ENCODE results near the gene TRMT1L.
"Not testable (repeated sequence)": the region's sequence is repeated elsewhere in the genome, so short reads cannot be mapped to it uniquely, and the experiment has no call there.

Gene TRMT1L, protein sequence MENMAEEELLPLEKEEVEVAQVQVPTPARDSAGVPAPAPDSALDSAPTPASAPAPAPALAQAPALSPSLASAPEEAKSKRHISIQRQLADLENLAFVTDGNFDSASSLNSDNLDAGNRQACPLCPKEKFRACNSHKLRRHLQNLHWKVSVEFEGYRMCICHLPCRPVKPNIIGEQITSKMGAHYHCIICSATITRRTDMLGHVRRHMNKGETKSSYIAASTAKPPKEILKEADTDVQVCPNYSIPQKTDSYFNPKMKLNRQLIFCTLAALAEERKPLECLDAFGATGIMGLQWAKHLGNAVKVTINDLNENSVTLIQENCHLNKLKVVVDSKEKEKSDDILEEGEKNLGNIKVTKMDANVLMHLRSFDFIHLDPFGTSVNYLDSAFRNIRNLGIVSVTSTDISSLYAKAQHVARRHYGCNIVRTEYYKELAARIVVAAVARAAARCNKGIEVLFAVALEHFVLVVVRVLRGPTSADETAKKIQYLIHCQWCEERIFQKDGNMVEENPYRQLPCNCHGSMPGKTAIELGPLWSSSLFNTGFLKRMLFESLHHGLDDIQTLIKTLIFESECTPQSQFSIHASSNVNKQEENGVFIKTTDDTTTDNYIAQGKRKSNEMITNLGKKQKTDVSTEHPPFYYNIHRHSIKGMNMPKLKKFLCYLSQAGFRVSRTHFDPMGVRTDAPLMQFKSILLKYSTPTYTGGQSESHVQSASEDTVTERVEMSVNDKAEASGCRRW

GRCh38 chr1:185156854-185157598, at the start of gene TRMT1L, which contains the start of gene SWT1:
TRMT1L (minus strand) TSS chr1:185156953; CDS start chr1:185156712, 241 bp downstream.
SWT1 (plus strand) TSS chr1:185157167; CDS start chr1:185160842, 3,675 bp downstream.
- peak; percentile 98 for DNase-seq
- H3K27ac Mint-ChIP-seq: peak within 1 kb of the TSS; percentile 99
- peak within 1 kb of the TSS; percentile 96 for H3K4me3 Mint-ChIP-seq
- peaks cover 45% of the 10 kb centered on the region for H3K4me1 Mint-ChIP-seq
- TF ChIP-seq, protein P1, sequence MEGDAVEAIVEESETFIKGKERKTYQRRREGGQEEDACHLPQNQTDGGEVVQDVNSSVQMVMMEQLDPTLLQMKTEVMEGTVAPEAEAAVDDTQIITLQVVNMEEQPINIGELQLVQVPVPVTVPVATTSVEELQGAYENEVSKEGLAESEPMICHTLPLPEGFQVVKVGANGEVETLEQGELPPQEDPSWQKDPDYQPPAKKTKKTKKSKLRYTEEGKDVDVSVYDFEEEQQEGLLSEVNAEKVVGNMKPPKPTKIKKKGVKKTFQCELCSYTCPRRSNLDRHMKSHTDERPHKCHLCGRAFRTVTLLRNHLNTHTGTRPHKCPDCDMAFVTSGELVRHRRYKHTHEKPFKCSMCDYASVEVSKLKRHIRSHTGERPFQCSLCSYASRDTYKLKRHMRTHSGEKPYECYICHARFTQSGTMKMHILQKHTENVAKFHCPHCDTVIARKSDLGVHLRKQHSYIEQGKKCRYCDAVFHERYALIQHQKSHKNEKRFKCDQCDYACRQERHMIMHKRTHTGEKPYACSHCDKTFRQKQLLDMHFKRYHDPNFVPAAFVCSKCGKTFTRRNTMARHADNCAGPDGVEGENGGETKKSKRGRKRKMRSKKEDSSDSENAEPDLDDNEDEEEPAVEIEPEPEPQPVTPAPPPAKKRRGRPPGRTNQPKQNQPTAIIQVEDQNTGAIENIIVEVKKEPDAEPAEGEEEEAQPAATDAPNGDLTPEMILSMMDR (IDR thresholded peaks at IDR 0.05): no peak
- peaks cover 8% of the 10 kb centered on the region for H3K27me3 Mint-ChIP-seq (ENCODE audit: low read depth, poor library complexity)
- H3K9me3 Mint-ChIP-seq: no peaks in the 10 kb centered on the region
- H3K36me3 Mint-ChIP-seq (ENCODE audit: low read depth): no peaks in the 10 kb centered on the region

GRCh38 chr1:185200889-185201288, 44.1 kb upstream of the TRMT1L start:
- H3K27ac Mint-ChIP-seq: no peak overlapping the region
- DNase-seq: no peak
- H3K36me3 Mint-ChIP-seq (ENCODE audit: low read depth): peaks cover 63% of the 10 kb centered on the region
- H3K4me1 Mint-ChIP-seq: no peaks in the 10 kb centered on the region
- TF ChIP-seq, protein P1 (IDR thresholded peaks at IDR 0.05): no peak
- H3K4me3 Mint-ChIP-seq: no peak overlapping the region
- H3K9me3 Mint-ChIP-seq: peaks cover 52% of the 10 kb centered on the region
- H3K27me3 Mint-ChIP-seq (ENCODE audit: low read depth, poor library complexity): no peaks in the 10 kb centered on the region

- peaks cover 72% of the 10 kb centered on the region for H3K36me3 Mint-ChIP-seq (ENCODE audit: low read depth)
- peaks cover 57% of the 10 kb centered on the region for H3K9me3 Mint-ChIP-seq
- H3K27me3 Mint-ChIP-seq (ENCODE audit: low read depth, poor library complexity); DNase-seq; H3K4me3 Mint-ChIP-seq; H3K4me1 Mint-ChIP-seq: not testable (repeated sequence)
- H3K27ac Mint-ChIP-seq: peak overlapping the region; percentile 19
Observed at GRCh38 chr1:185198712-185199111, 42.0 kb upstream of the TRMT1L start.

DNA sequence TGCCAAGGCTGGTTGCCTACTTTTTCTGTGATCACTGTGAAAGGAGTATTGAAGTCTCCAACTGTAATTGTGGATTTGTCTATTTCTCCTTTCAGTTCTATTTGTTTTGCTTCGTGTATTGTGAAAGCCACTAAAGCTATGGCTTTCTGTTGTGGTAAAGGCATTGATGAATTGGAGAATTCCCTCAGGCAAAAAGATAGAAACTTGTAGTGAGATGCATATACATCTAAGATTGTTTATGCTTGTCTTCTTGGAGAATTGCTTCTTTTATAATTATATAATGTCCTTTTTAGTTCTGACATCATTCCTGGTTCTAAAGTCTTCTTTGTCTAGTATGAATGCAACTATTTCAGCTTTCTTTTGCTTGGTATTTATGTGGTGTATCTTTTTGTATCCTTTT, 37.0 kb upstream of the TRMT1L start:
- no peak for DNase-seq
- Mint-ChIP-seq H3K27me3 (ENCODE audit: low read depth, poor library complexity) (no peaks in the 10 kb centered on the region), H3K36me3 (ENCODE audit: low read depth) (peaks cover 48% of the 10 kb centered on the region), H3K4me3 (no peak overlapping the region), H3K27ac (no peak overlapping the region), H3K9me3 (peaks cover 32% of the 10 kb centered on the region), H3K4me1 (no peaks in the 10 kb centered on the region)
- TF ChIP-seq, protein P1 (IDR thresholded peaks at IDR 0.05): no peak

GRCh38 chr1:185170291-185170848, 13.6 kb upstream of the TRMT1L start:
- DNase-seq: peak; percentile 43
- peaks cover 2% of the 10 kb centered on the region for H3K27me3 Mint-ChIP-seq (ENCODE audit: low read depth, poor library complexity)
- TF ChIP-seq, protein P1 (IDR thresholded peaks at IDR 0.05): peak; percentile 79
- peak overlapping the region; percentile 69 for H3K4me3 Mint-ChIP-seq
- H3K9me3 Mint-ChIP-seq: no peaks in the 10 kb centered on the region
- no peaks in the 10 kb centered on the region for H3K4me1 Mint-ChIP-seq
- H3K36me3 Mint-ChIP-seq (ENCODE audit: low read depth): peaks cover 5% of the 10 kb centered on the region
- no peak overlapping the region for H3K27ac Mint-ChIP-seq

Data from nephron progenitor cell (in vitro differentiated cells).